Vagina (tissue), 2 donors: ENCODE measurements around the gene CKS1B.
A peak's percentile ranks its signal among the peaks of the same experiment; 100 is the strongest.

Experiments used
- POLR2A ChIP-seq, 2 donors: fragments of 450-650 bp; IDR thresholded peaks; one replicate each; pipeline ENCODE4 v1.6.1; 2017; ENCODE audit warnings: antibody characterized with exemption in 2 of 2, mild to moderate bottlenecking in 2 of 2, moderate library complexity in 2 of 2
- TF ChIP-seq, protein P1 (sequence below), 3 experiments: fragments of 450-650 bp in 2 of 3; fragments of 200-600 bp in 1 of 3; sonication (generic) in 1 of 3; IDR thresholded peaks; one replicate each; pipeline ENCODE4 v1.5.1; 2017 to 2019; ENCODE audit warnings: antibody characterized with exemption in 3 of 3, mild to moderate bottlenecking in 2 of 3, moderate library complexity in 2 of 3

DNA sequence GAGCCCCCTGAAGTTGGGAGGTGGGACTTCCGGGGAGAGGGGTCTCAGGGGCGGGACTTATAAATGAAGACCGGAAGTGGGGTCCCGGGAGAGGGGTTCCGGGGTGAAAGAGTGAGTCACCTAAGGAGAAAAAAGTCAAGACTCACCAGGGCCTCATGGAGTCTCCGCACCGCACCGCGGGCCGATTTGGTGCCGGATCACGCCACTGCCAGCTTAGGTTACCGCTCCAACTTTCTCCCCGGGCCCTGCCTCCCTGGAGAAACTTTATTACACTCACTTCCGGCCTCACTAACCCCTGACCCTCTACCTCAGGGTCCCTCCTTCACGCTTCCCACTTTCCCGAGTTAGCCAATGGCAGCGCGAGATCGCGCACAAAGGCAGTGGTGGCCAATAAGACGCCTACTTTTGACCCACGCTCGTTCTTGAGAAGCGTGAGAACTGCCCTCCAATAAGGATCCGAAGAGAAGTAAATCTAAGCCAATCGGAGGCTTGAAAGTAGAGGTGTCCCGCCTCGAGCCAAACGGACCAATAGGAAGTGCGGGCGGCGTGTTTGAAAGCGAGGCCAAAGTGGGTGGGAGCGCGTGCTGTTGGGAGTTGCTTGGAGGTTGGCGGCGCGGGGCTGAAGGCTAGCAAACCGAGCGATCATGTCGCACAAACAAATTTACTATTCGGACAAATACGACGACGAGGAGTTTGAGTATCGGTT, at the start of gene CKS1B:
- TF ChIP-seq POLR2A (IDR thresholded peaks at IDR 0.05), result peak in 1 of 2 donors; percentile 56
- TF ChIP-seq, protein P1, sequence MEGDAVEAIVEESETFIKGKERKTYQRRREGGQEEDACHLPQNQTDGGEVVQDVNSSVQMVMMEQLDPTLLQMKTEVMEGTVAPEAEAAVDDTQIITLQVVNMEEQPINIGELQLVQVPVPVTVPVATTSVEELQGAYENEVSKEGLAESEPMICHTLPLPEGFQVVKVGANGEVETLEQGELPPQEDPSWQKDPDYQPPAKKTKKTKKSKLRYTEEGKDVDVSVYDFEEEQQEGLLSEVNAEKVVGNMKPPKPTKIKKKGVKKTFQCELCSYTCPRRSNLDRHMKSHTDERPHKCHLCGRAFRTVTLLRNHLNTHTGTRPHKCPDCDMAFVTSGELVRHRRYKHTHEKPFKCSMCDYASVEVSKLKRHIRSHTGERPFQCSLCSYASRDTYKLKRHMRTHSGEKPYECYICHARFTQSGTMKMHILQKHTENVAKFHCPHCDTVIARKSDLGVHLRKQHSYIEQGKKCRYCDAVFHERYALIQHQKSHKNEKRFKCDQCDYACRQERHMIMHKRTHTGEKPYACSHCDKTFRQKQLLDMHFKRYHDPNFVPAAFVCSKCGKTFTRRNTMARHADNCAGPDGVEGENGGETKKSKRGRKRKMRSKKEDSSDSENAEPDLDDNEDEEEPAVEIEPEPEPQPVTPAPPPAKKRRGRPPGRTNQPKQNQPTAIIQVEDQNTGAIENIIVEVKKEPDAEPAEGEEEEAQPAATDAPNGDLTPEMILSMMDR (IDR thresholded peaks at IDR 0.05), result no peak
